Transverse colon (tissue), 4 donors: ENCODE results near the gene SUPV3L1. TPM values are rescaled to one million over a fixed set of nuclear protein-coding genes. Genes with fewer than 3 reads are reported as not detected.

Experiments
- DNase-seq: peaks from one replicate; pipeline ENCODE4 v3.0.0-alpha.2; 2019
- H3K27ac ChIP-seq, 4 donors: fragments of 200-600 bp; sonication (generic); 2 replicates each; pipeline ENCODE4 v1.5.1; 2016 to 2018; ENCODE audit warnings: inconsistent platforms in 4 of 4
- H3K27me3 ChIP-seq: fragments of 200-600 bp; sonication (generic); 2 replicates; pipeline ENCODE4 v1.5.1; 2017; ENCODE audit warnings: inconsistent platforms
- H3K36me3 ChIP-seq, 4 donors: fragments of 200-600 bp; sonication (generic); 2 replicates each; pipeline ENCODE4 v1.5.1; 2017 to 2019; ENCODE audit warnings: inconsistent platforms in 4 of 4
- H3K4me1 ChIP-seq, 4 donors: fragments of 200-600 bp; sonication (generic); 2 replicates each; pipeline ENCODE4 v1.5.1; 2017 to 2020; ENCODE audit warnings: inconsistent platforms in 4 of 4
- H3K4me3 ChIP-seq, 4 donors: fragments of 200-600 bp; sonication (generic); 1 replicate in 1 of 4; 2 replicates in 3 of 4; pipeline versions ENCODE4 v1.5.1 to v1.6.1; 2017 to 2019; ENCODE audit warnings: inconsistent platforms in 4 of 4
- H3K9me3 ChIP-seq, 2 donors: fragments of 200-600 bp; sonication (generic); 2 replicates each; pipeline ENCODE4 v1.5.1; 2017 to 2019; ENCODE audit warnings: inconsistent platforms in 2 of 2
- EP300 ChIP-seq: sonication (generic); formaldehyde crosslinking; IDR thresholded peaks from one replicate; pipeline ENCODE4 v1.6.1; 2017; ENCODE audit warnings: antibody characterized with exemption, low read depth
- POLR2A ChIP-seq: fragments of 450-650 bp; IDR thresholded peaks from one replicate; pipeline ENCODE4 v1.6.1; 2016; ENCODE audit warnings: antibody characterized with exemption, mild to moderate bottlenecking, moderate library complexity
- POLR2AphosphoS5 ChIP-seq, 3 donors: sonication (generic); formaldehyde crosslinking; IDR thresholded peaks; one replicate each; pipeline ENCODE4 v1.6.1; 2016; ENCODE audit warnings: antibody characterized with exemption in 3 of 3
- WGBS, 2 donors: methylation state at CpG; one replicate each; pipeline ENCODE4 v1.1.5; 2018; ENCODE audit warnings: low coverage in 1 of 2; 5-methylcytosine and 5-hydroxymethylcytosine counted together
- in situ Hi-C, 4 donors: fragments of 200-750 bp; cut with MboI; loops; one replicate each; pipeline versions ENCODE4 v1.15.0 to v1.15.1; 2017; ENCODE audit warnings: low sequenced_read_pairs in 3 of 4, low pct_ligation_motif_present in 1 of 4, low pct_unique_long_range_greater_than_20kb in 1 of 4
- intact Hi-C: fragments of 100-400 bp; cut with DNase I; formaldehyde crosslinking; loops from one replicate; pipeline ENCODE4 v1.15.1; 2023; ENCODE audit warnings: low total_unique reads
- total RNA-seq, 4 donors: library from RNA; depleted of rRNA; stranded (reverse); fragments of >200 nt; gene quantifications; one replicate each; pipeline ENCODE4 v1.1.0, GENCODE V29; 2016
- TF ChIP-seq, protein P1 (sequence below), 5 experiments: fragments of 200-600 bp in 3 of 5; fragments of 450-650 bp in 2 of 5; sonication (generic) in 3 of 5; IDR thresholded peaks; 1 replicate in 2 of 5; 2 replicates in 3 of 5; pipeline ENCODE4 v1.5.1; 2016 to 2017; ENCODE audit warnings: antibody characterized with exemption in 5 of 5, inconsistent platforms in 3 of 5, mild to moderate bottlenecking in 2 of 5, moderate library complexity in 1 of 5

SUPV3L1 gene
- total RNA-seq, 4 donors from 2014 or later: 15.3 to 34.0 (median 26.7) TPM

DNA sequence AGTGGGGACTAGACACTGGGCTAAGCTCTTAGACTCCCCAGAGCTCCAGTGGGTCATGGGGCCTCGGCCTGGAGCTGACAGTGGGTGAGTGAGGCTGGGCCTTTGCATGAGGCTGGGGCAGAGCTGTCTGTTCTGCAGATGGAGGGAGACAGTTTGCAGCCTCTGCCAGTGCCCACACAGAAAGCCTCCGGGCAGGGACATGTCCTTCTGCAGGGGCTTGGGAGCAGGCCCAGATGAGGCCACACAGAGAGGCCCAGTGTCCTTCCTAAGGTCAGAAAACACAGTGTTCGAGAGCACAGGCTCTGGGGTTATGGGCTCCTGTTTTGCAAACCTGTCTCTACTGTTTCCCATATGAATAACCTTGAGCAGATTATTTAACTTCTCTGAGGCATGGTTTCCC, 73.1 kb downstream of the SUPV3L1 start:
- intact Hi-C loops: no loop called here
- Histone ChIP-seq H3K4me1 (no peaks in the 10 kb centered on the region), H3K9me3 (no peaks in the 10 kb centered on the region), H3K27ac (no peak overlapping the region), H3K4me3 (no peak overlapping the region), H3K36me3 (no peaks in the 10 kb centered on the region), H3K27me3 (no peaks in the 10 kb centered on the region)
- no peak for DNase-seq
- in situ Hi-C loops: loop anchor here in 3 of 4 donors (25.0 kb wide), 2 partner anchors 259 to 384 kb away; partner anchors contain the start of gene FAM241B (in 1 of the 3)
- 76% methylated on average over 3 of the region's 3 CpGs; no CpG with 5 or more reads in 1 of the 2 donors for WGBS, 2 donors
- TF ChIP-seq POLR2AphosphoS5 (IDR thresholded peaks at IDR 0.05) (no peak), POLR2A (no peak), EP300 (no peak)
- TF ChIP-seq, protein P1, sequence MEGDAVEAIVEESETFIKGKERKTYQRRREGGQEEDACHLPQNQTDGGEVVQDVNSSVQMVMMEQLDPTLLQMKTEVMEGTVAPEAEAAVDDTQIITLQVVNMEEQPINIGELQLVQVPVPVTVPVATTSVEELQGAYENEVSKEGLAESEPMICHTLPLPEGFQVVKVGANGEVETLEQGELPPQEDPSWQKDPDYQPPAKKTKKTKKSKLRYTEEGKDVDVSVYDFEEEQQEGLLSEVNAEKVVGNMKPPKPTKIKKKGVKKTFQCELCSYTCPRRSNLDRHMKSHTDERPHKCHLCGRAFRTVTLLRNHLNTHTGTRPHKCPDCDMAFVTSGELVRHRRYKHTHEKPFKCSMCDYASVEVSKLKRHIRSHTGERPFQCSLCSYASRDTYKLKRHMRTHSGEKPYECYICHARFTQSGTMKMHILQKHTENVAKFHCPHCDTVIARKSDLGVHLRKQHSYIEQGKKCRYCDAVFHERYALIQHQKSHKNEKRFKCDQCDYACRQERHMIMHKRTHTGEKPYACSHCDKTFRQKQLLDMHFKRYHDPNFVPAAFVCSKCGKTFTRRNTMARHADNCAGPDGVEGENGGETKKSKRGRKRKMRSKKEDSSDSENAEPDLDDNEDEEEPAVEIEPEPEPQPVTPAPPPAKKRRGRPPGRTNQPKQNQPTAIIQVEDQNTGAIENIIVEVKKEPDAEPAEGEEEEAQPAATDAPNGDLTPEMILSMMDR (IDR thresholded peaks at IDR 0.05): no peak

DNA sequence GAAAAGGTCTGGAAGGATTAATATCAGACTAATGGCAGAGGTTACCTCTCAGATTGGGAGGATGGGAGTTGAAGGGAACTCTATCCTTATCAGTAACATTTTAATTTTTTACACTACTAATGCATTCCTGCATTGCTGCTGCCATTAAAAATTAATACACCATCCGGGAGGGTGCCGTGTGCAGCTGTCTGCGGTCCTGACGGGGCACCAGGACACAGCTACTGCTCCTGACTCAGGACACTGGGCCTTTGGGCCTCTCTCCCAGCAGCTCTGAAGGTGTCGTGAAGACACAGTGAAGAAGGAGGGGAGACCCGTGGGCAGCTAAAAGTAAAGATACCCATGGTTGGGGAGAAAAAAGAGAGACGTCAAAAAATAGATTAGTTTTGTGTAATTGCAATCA, 74.8 kb downstream of the SUPV3L1 start:
- H3K36me3 ChIP-seq: no peaks in the 10 kb centered on the region
- WGBS, 2 donors: 58 to 72% methylated on average over 3 to 7 of the region's 7 CpGs
- no peaks in the 10 kb centered on the region for H3K27me3 ChIP-seq
- no peaks in the 10 kb centered on the region for H3K9me3 ChIP-seq
- H3K27ac ChIP-seq: no peak overlapping the region
- no peak for TF ChIP-seq EP300
- no peak for TF ChIP-seq POLR2AphosphoS5 (IDR thresholded peaks at IDR 0.05)
- no peak for TF ChIP-seq POLR2A
- TF ChIP-seq, protein P1 (IDR thresholded peaks at IDR 0.05): no peak
- DNase-seq: no peak
- in situ Hi-C loops: loop anchor here in 3 of 4 donors (25.0 kb wide), 2 partner anchors 257 to 382 kb away; partner anchors contain the start of gene FAM241B (in 1 of the 3)
- intact Hi-C loops: no loop called here
- H3K4me1 ChIP-seq: no peaks in the 10 kb centered on the region
- H3K4me3 ChIP-seq: no peak overlapping the region

Other genes with a start within 250 kb of the SUPV3L1 start
- gene DDX21, start 224.1 kb upstream of the SUPV3L1 start, total RNA-seq: 10 to 100 TPM in 3 of 4 donors, 1 to 10 TPM in 1; 8.8 to 29.5 (median 17.0) TPM
- 10 to 100 TPM; 20.2 to 31.2 (median 22.6) TPM for gene KIFBP, start 191.4 kb upstream of the SUPV3L1 start, total RNA-seq
- gene SRGN, start 92.1 kb upstream of the SUPV3L1 start, total RNA-seq: 10 to 100 TPM in 3 of 4 donors, 1 to 10 TPM in 1; 9.0 to 83.8 (median 20.3) TPM
- 10 to 100 TPM in 3 of 4 donors, 1 to 10 TPM in 1; 5.4 to 38.7 (median 23.2) TPM for gene VPS26A, start 56.1 kb upstream of the SUPV3L1 start, total RNA-seq
- gene HKDC1, start 40.1 kb downstream of the SUPV3L1 start, total RNA-seq: 10 to 100 TPM in 3 of 4 donors, not detected in 1; 26.8 to 39.6 (median 28.0) TPM
- gene HK1, start 98.3 kb downstream of the SUPV3L1 start, total RNA-seq: 10 to 100 TPM; 27.3 to 69.9 (median 54.0) TPM
- gene TACR2, start 236.7 kb downstream of the SUPV3L1 start, total RNA-seq: 100 to 1,000 TPM in 2 of 4 donors, 10 to 100 TPM in 2; 18.9 to 241 (median 78.9) TPM